ENCODE results near the gene ARRDC2. TPM values are rescaled to one million over a fixed set of nuclear protein-coding genes. Genes with fewer than 3 reads are reported as not detected.
"Not testable (repeated sequence)": the region's sequence is repeated elsewhere in the genome, so short reads cannot be mapped to it uniquely, and the experiment has no call there.

The ARRDC2 gene
- total RNA-seq, 1 experiment from 2014 or later: 18.8 TPM

GRCh38 chr19:18021121-18021755 is 13.3 kb downstream of the ARRDC2 start:
- no TSS peak for BruUV-seq (replicated peaks)
- H3K36me3 Mint-ChIP-seq (ENCODE audit: insufficient read depth, unreplicated experiment): peaks cover 8% of the 10 kb centered on the region
- CTCF ChIA-PET: interaction anchor here (1.0 kb wide), 1 partner anchor 37 kb away, joined by 4 read pairs; no protein-coding TSS in a partner anchor
- POLR2A ChIA-PET: interaction anchor here (0.6 to 0.8 kb wide), 5 partner anchors 32 to 343 kb away, joined by 3 to 7 read pairs (median 3); no protein-coding TSS in a partner anchor
- H3K27me3 Mint-ChIP-seq (ENCODE audit: insufficient read depth, unreplicated experiment): no peaks in the 10 kb centered on the region
- peak overlapping the region; percentile 58 for H3K4me3 Mint-ChIP-seq (ENCODE audit: unreplicated experiment)
- H3K4me1 Mint-ChIP-seq (ENCODE audit: insufficient read depth, unreplicated experiment): peaks cover 43% of the 10 kb centered on the region
- H3K27ac Mint-ChIP-seq (ENCODE audit: low read depth, unreplicated experiment): peak overlapping the region; percentile 96
- H3K9me3 Mint-ChIP-seq (ENCODE audit: unreplicated experiment): no peaks in the 10 kb centered on the region
- TF ChIP-seq CTCF (IDR thresholded peaks at IDR 0.05; ENCODE audit: unreplicated experiment): no peak
- DNase-seq (ENCODE audit: unreplicated experiment): peak; percentile 93
- intact Hi-C loops (cut with micrococcal nuclease): no loop called here

GRCh38 chr19:18023622-18024251 is 15.8 kb downstream of the ARRDC2 start:
- H3K4me3 Mint-ChIP-seq (ENCODE audit: unreplicated experiment): no peak overlapping the region
- no TSS peak for BruUV-seq (replicated peaks)
- H3K27me3 Mint-ChIP-seq (ENCODE audit: insufficient read depth, unreplicated experiment): no peaks in the 10 kb centered on the region
- DNase-seq (ENCODE audit: unreplicated experiment): no peak
- H3K9me3 Mint-ChIP-seq (ENCODE audit: unreplicated experiment): no peaks in the 10 kb centered on the region
- POLR2A ChIA-PET: no interaction called here
- TF ChIP-seq CTCF (IDR thresholded peaks at IDR 0.05; ENCODE audit: unreplicated experiment): no peak
- H3K36me3 Mint-ChIP-seq (ENCODE audit: insufficient read depth, unreplicated experiment): peaks cover 8% of the 10 kb centered on the region
- peaks cover 33% of the 10 kb centered on the region for H3K4me1 Mint-ChIP-seq (ENCODE audit: insufficient read depth, unreplicated experiment)
- H3K27ac Mint-ChIP-seq (ENCODE audit: low read depth, unreplicated experiment): no peak overlapping the region
- CTCF ChIA-PET: no interaction called here
- intact Hi-C loops (cut with micrococcal nuclease): no loop called here

- no peaks in the 10 kb centered on the region for H3K9me3 Mint-ChIP-seq (ENCODE audit: unreplicated experiment)
- no peak for DNase-seq (ENCODE audit: unreplicated experiment)
- ChIA-PET POLR2A (no interaction called here), CTCF (interaction anchor here (0.5 to 1.4 kb wide), 4 partner anchors 31 to 1610 kb away, joined by 3 to 6 read pairs (median 3); no protein-coding TSS in a partner anchor)
- H3K4me3 Mint-ChIP-seq (ENCODE audit: unreplicated experiment): no peak overlapping the region
- H3K27me3 Mint-ChIP-seq (ENCODE audit: insufficient read depth, unreplicated experiment): no peaks in the 10 kb centered on the region
- H3K36me3 Mint-ChIP-seq (ENCODE audit: insufficient read depth, unreplicated experiment): peaks cover 3% of the 10 kb centered on the region
- no peak overlapping the region for H3K27ac Mint-ChIP-seq (ENCODE audit: low read depth, unreplicated experiment)
- no peak for TF ChIP-seq CTCF (IDR thresholded peaks at IDR 0.05; ENCODE audit: unreplicated experiment)
- H3K4me1 Mint-ChIP-seq (ENCODE audit: insufficient read depth, unreplicated experiment): peaks cover 4% of the 10 kb centered on the region
- no TSS peak for BruUV-seq (replicated peaks)
- intact Hi-C loops (cut with micrococcal nuclease): no loop called here
These were observed 19.2 kb downstream of the ARRDC2 start for GRCh38 chr19:18027151-18027550.

- intact Hi-C loops (cut with micrococcal nuclease): no loop called here
- Mint-ChIP-seq H3K27me3 (ENCODE audit: insufficient read depth, unreplicated experiment) (no peaks in the 10 kb centered on the region), H3K36me3 (ENCODE audit: insufficient read depth, unreplicated experiment) (no peaks in the 10 kb centered on the region), H3K4me1 (ENCODE audit: insufficient read depth, unreplicated experiment) (no peaks in the 10 kb centered on the region), H3K27ac (ENCODE audit: low read depth, unreplicated experiment) (peak overlapping the region; percentile 16), H3K4me3 (ENCODE audit: unreplicated experiment) (no peak overlapping the region), H3K9me3 (ENCODE audit: unreplicated experiment) (no peaks in the 10 kb centered on the region)
- DNase-seq (ENCODE audit: unreplicated experiment): peak; percentile 66
- no TSS peak for BruUV-seq (replicated peaks)
- CTCF ChIA-PET: interaction anchor here (0.7 to 1.9 kb wide), 3 partner anchors 22 to 31 kb away, joined by 3 to 5 read pairs (median 3); no protein-coding TSS in a partner anchor
- no peak for TF ChIP-seq CTCF (IDR thresholded peaks at IDR 0.05; ENCODE audit: unreplicated experiment)
- POLR2A ChIA-PET: interaction anchor here (0.8 to 1.1 kb wide), 4 partner anchors 16 to 170 kb away, joined by 3 to 4 read pairs (median 4); partner anchors contain the start of genes MPV17L2 and RPL18A
These were observed 21.8 kb downstream of the ARRDC2 start for GRCh38 chr19:18029617-18030338.

- CTCF ChIA-PET; BruUV-seq (replicated peaks): not testable (repeated sequence)
- POLR2A ChIA-PET: interaction anchor here (1.2 kb wide), 1 partner anchor 10 kb away, joined by 4 read pairs; no protein-coding TSS in a partner anchor
These were observed 23.4 kb downstream of the ARRDC2 start for GRCh38 chr19:18031401-18031800.

GRCh38 chr19:18032102-18032501 is 24.1 kb downstream of the ARRDC2 start:
- H3K36me3 Mint-ChIP-seq (ENCODE audit: insufficient read depth, unreplicated experiment); CTCF ChIA-PET; intact Hi-C loops (cut with micrococcal nuclease); BruUV-seq (replicated peaks); H3K9me3 Mint-ChIP-seq (ENCODE audit: unreplicated experiment); DNase-seq (ENCODE audit: unreplicated experiment); H3K4me1 Mint-ChIP-seq (ENCODE audit: insufficient read depth, unreplicated experiment); H3K4me3 Mint-ChIP-seq (ENCODE audit: unreplicated experiment); H3K27ac Mint-ChIP-seq (ENCODE audit: low read depth, unreplicated experiment); H3K27me3 Mint-ChIP-seq (ENCODE audit: insufficient read depth, unreplicated experiment): not testable (repeated sequence)
- POLR2A ChIA-PET: interaction anchor here (1.2 kb wide), 1 partner anchor 9 kb away, joined by 4 read pairs; no protein-coding TSS in a partner anchor

More at GRCh38 chr19:18031401-18031800, 23.4 kb downstream of the ARRDC2 start:
- H3K36me3 Mint-ChIP-seq (ENCODE audit: insufficient read depth, unreplicated experiment); H3K9me3 Mint-ChIP-seq (ENCODE audit: unreplicated experiment); DNase-seq (ENCODE audit: unreplicated experiment); H3K4me1 Mint-ChIP-seq (ENCODE audit: insufficient read depth, unreplicated experiment); H3K4me3 Mint-ChIP-seq (ENCODE audit: unreplicated experiment); intact Hi-C loops (cut with micrococcal nuclease); H3K27me3 Mint-ChIP-seq (ENCODE audit: insufficient read depth, unreplicated experiment); H3K27ac Mint-ChIP-seq (ENCODE audit: low read depth, unreplicated experiment): not testable (repeated sequence)

All from MCF 10A (cell line).